Hepatocyte (in vitro differentiated cells): ENCODE measurements around the gene CRISPLD2. TPM values are rescaled to one million over a fixed set of nuclear protein-coding genes. Genes with fewer than 3 reads are reported as not detected.

Source experiments
- DNase-seq: peaks from one replicate; pipeline ENCODE4 v3.0.0-alpha.2; 2016; ENCODE audit warnings: low spot score
- H2AFZ ChIP-seq: fragments of 200-600 bp; sonication (generic); 2 replicates; pipeline ENCODE4 v1.6.0; 2016; ENCODE audit warnings: antibody characterized with exemption, mild to moderate bottlenecking
- H3K27ac ChIP-seq: fragments of 200-600 bp; sonication (generic); 2 replicates; pipeline ENCODE4 v1.5.1; 2016; ENCODE audit warnings: mild to moderate bottlenecking
- H3K27me3 ChIP-seq: fragments of 200-600 bp; sonication (generic); 2 replicates; pipeline ENCODE4 v1.6.1; 2016
- H3K36me3 ChIP-seq: fragments of 200-600 bp; sonication (generic); replicated peaks from 2 replicates; pipeline ENCODE4 v1.5.1; 2016; ENCODE audit warnings: low read depth; ENCODE audit not compliant: insufficient read depth
- H3K4me1 ChIP-seq: fragments of 200-600 bp; sonication (generic); 2 replicates; pipeline ENCODE4 v1.5.1; 2016; ENCODE audit warnings: mild to moderate bottlenecking, moderate library complexity; ENCODE audit not compliant: insufficient read depth
- H3K4me2 ChIP-seq: fragments of 200-600 bp; sonication (generic); 2 replicates; pipeline ENCODE4 v1.6.0; 2016
- H3K4me3 ChIP-seq: fragments of 200-600 bp; sonication (generic); 2 replicates; pipeline ENCODE4 v1.5.1; 2016; ENCODE audit warnings: mild to moderate bottlenecking
- H3K79me2 ChIP-seq: fragments of 200-600 bp; sonication (generic); 2 replicates; pipeline ENCODE4 v1.6.0; 2017; ENCODE audit warnings: mild to moderate bottlenecking
- H3K9me2 ChIP-seq: fragments of 200-600 bp; sonication (generic); replicated peaks from 2 replicates; pipeline ENCODE4 v1.6.0; 2017; ENCODE audit warnings: mild to moderate bottlenecking; ENCODE audit not compliant: insufficient read depth
- H3K9me3 ChIP-seq: fragments of 200-600 bp; sonication (generic); 2 replicates; pipeline ENCODE4 v1.5.1; 2016; ENCODE audit warnings: low read depth, mild to moderate bottlenecking
- H4K20me1 ChIP-seq: fragments of 200-600 bp; sonication (generic); 2 replicates; pipeline ENCODE4 v1.6.0; 2016; ENCODE audit warnings: mild to moderate bottlenecking; ENCODE audit not compliant: insufficient read depth, poor library complexity, severe bottlenecking
- CTCF ChIP-seq: fragments of 200-600 bp; sonication (generic); IDR thresholded peaks from 2 replicates; pipeline ENCODE4 v1.5.1; 2016; ENCODE audit warnings: antibody characterized with exemption, mild to moderate bottlenecking; ENCODE audit not compliant: poor library complexity
- EZH2 ChIP-seq: fragments of 200-600 bp; sonication (generic); IDR thresholded peaks from 2 replicates; pipeline ENCODE4 v1.6.1; 2016; ENCODE audit warnings: antibody characterized with exemption, mild to moderate bottlenecking, borderline replicate concordance
- EZH2phosphoT487 ChIP-seq: fragments of 200-600 bp; sonication (generic); IDR thresholded peaks from one replicate; pipeline ENCODE4 v1.6.1; 2018; ENCODE audit warnings: antibody characterized with exemption, mild to moderate bottlenecking, low read depth, moderate library complexity; ENCODE audit not compliant: unreplicated experiment, severe bottlenecking
- WGBS: methylation state at CpG from one replicate; pipeline ENCODE4 v1.1.6; 2016; ENCODE audit warnings: low lambda C conversion rate; ENCODE audit errors: missing lambda C conversion rate; 5-methylcytosine and 5-hydroxymethylcytosine counted together
- polyA plus RNA-seq: library from polyadenylated mRNA; unstranded; fragments of >200 nt; fragmentation: Nextera tagmentation; extraction: Ambion mirVana; gene quantifications from 2 replicates; pipeline ENCODE4 v1.2.1, GENCODE V29; 2016
- total RNA-seq: library from RNA; depleted of rRNA; stranded (reverse); fragments of >200 nt; gene quantifications from 2 replicates; pipeline ENCODE4 v1.2.3, GENCODE V29; 2014

Gene CRISPLD2
- total and polyA plus RNA-seq, 2 experiments from 2014 or later: 281 to 315 TPM

GRCh38 chr16:84881702-84882521 lies 62.1 kb downstream of the CRISPLD2 start:
- H3K4me2 ChIP-seq: no peak overlapping the region

GRCh38 chr16:84883301-84883700 lies 63.5 kb downstream of the CRISPLD2 start:
- H3K79me2 ChIP-seq: no peaks in the 10 kb centered on the region
- no peaks in the 10 kb centered on the region for H3K4me1 ChIP-seq
- H3K4me2 ChIP-seq: no peak overlapping the region
- H3K27me3 ChIP-seq: no peaks in the 10 kb centered on the region
- H3K9me2 ChIP-seq: no peaks in the 10 kb centered on the region
- no peak overlapping the region for H3K4me3 ChIP-seq
- no peak for DNase-seq
- WGBS: 76% methylated on average over 9 of the region's 9 CpGs
- no peaks in the 10 kb centered on the region for H3K36me3 ChIP-seq
- H3K9me3 ChIP-seq: no peaks in the 10 kb centered on the region
- TF ChIP-seq EZH2 (no peak), CTCF (no peak), EZH2phosphoT487 (no peak)
- H3K27ac ChIP-seq: no peak overlapping the region
- no peaks in the 10 kb centered on the region for H4K20me1 ChIP-seq
- H2AFZ ChIP-seq: no peak overlapping the region

More at GRCh38 chr16:84881702-84882521, 62.1 kb downstream of the CRISPLD2 start:
- Histone ChIP-seq H3K9me2 (no peaks in the 10 kb centered on the region), H3K9me3 (no peaks in the 10 kb centered on the region), H3K27me3 (no peaks in the 10 kb centered on the region), H3K36me3 (no peaks in the 10 kb centered on the region), H3K4me3 (no peak overlapping the region), H3K79me2 (no peaks in the 10 kb centered on the region), H3K27ac (peak overlapping the region; percentile 68), H4K20me1 (no peaks in the 10 kb centered on the region), H3K4me1 (no peaks in the 10 kb centered on the region), H2AFZ (no peak overlapping the region)
- WGBS: 50% methylated on average over 8 of the region's 8 CpGs
- TF ChIP-seq CTCF: no peak
- DNase-seq: peak; percentile 57

GRCh38 chr16:84884246-84884595 lies 64.4 kb downstream of the CRISPLD2 start:
- H2AFZ ChIP-seq: no peak overlapping the region
- H3K27me3 ChIP-seq: no peaks in the 10 kb centered on the region
- H3K9me3 ChIP-seq: no peaks in the 10 kb centered on the region
- no peaks in the 10 kb centered on the region for H3K4me1 ChIP-seq
- no peak for DNase-seq
- no peak overlapping the region for H3K4me3 ChIP-seq
- TF ChIP-seq CTCF: no peak
- no peak for TF ChIP-seq EZH2phosphoT487
- TF ChIP-seq EZH2: no peak
- H4K20me1 ChIP-seq: no peaks in the 10 kb centered on the region
- H3K27ac ChIP-seq: no peak overlapping the region
- WGBS: 69% methylated on average over 6 of the region's 6 CpGs
- no peaks in the 10 kb centered on the region for H3K9me2 ChIP-seq
- H3K4me2 ChIP-seq: no peak overlapping the region
- no peaks in the 10 kb centered on the region for H3K79me2 ChIP-seq
- no peaks in the 10 kb centered on the region for H3K36me3 ChIP-seq
